Transverse colon (tissue), 3 donors: ENCODE data around the gene ZDHHC14.

Experiments used
- EP300 ChIP-seq: sonication (generic); formaldehyde crosslinking; IDR thresholded peaks from one replicate; pipeline ENCODE4 v1.6.1; 2017; ENCODE audit warnings: antibody characterized with exemption, low read depth
- POLR2A ChIP-seq: fragments of 450-650 bp; IDR thresholded peaks from one replicate; pipeline ENCODE4 v1.6.1; 2016; ENCODE audit warnings: antibody characterized with exemption, mild to moderate bottlenecking, moderate library complexity
- TF ChIP-seq, protein P1 (sequence below), 5 experiments: fragments of 200-600 bp in 3 of 5; fragments of 450-650 bp in 2 of 5; sonication (generic) in 3 of 5; IDR thresholded peaks; 1 replicate in 2 of 5; 2 replicates in 3 of 5; pipeline ENCODE4 v1.5.1; 2016 to 2017; ENCODE audit warnings: antibody characterized with exemption in 5 of 5, inconsistent platforms in 3 of 5, mild to moderate bottlenecking in 2 of 5, moderate library complexity in 1 of 5

DNA sequence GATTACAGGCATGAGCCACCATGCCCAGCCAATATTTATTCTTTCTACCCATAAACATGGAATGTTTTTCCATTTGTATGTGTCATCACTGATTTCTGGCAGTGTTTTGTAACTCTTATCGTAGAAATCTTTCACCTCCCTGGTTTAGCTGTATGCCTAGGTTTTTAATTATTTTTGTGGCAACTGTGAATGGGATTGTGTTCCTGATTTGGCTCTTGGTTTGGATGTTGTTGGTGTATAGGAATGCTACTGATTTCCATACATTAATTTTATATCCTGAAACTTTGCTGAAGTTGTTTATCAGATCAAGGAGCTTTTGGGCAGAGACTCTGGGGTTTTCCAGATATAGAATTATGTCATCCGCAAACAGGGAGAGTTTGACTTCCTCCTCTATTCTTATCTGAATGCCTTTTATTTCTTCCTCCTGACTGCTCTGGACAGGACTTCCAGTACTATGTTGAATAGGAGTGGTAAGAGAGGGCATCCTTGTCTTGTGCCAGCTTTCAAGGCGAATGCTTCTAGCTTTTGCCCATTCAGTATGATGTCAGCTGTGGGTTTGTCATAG is 198.6 kb downstream of the ZDHHC14 start:
- TF ChIP-seq EP300 (no peak), POLR2A (no peak)
- TF ChIP-seq, protein P1, sequence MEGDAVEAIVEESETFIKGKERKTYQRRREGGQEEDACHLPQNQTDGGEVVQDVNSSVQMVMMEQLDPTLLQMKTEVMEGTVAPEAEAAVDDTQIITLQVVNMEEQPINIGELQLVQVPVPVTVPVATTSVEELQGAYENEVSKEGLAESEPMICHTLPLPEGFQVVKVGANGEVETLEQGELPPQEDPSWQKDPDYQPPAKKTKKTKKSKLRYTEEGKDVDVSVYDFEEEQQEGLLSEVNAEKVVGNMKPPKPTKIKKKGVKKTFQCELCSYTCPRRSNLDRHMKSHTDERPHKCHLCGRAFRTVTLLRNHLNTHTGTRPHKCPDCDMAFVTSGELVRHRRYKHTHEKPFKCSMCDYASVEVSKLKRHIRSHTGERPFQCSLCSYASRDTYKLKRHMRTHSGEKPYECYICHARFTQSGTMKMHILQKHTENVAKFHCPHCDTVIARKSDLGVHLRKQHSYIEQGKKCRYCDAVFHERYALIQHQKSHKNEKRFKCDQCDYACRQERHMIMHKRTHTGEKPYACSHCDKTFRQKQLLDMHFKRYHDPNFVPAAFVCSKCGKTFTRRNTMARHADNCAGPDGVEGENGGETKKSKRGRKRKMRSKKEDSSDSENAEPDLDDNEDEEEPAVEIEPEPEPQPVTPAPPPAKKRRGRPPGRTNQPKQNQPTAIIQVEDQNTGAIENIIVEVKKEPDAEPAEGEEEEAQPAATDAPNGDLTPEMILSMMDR (IDR thresholded peaks at IDR 0.05): no peak
